ENCODE measurements around the gene LOC101059915.
"Not testable (repeated sequence)": the region's sequence is repeated elsewhere in the genome, so short reads cannot be mapped to it uniquely, and the experiment has no call there.

LOC101059915 gene

DNA sequence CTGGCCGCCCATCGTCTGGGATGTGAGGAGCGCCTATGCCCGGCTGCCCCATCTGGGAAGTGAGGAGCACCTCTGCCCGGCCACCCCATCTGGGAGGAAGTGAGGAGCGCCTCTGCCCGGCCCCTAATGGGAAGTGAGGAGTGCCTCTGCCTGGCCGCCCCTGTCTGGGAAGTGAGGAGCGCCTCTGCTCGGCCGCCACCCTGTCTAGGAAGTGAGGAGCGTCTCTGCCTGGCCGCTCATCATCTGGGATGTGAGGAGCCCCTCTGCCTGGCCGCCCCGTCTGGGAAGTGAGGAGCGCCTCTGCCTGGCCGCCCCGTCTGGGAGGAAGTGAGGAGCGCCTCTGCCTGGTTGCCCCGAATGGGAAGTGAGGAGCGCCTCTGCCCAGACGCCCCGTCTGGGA lies 8.3 kb downstream of the LOC101059915 start:
- DNase-seq (ENCODE audit: low read depth in 3 of 3): not testable (repeated sequence)

- DNase-seq (ENCODE audit: low read depth in 3 of 3): not testable (repeated sequence)
Observed at GRCh38 chrX:71676068-71676795, 8.9 kb downstream of the LOC101059915 start.

DNA sequence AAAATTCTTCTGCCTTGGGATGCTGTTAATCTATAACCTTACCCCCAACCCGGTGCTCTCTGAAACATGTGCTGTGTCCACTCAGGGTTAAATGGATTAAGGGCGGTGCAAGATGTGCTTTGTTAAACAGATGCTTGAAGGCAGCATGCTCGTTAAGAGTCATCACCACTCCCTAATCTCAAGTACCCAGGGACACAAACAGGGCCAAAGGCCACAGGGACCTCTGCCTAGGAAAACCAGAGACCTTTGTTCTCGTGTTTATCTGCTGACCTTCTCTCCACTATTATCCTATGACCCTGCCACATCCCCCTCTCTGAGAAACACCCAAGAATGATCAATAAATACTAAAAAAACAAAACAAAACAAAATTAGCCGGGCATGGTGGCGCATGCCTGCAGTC lies 9.8 kb downstream of the LOC101059915 start:
- not testable (repeated sequence) for DNase-seq (ENCODE audit: low read depth in 3 of 3)

DNA sequence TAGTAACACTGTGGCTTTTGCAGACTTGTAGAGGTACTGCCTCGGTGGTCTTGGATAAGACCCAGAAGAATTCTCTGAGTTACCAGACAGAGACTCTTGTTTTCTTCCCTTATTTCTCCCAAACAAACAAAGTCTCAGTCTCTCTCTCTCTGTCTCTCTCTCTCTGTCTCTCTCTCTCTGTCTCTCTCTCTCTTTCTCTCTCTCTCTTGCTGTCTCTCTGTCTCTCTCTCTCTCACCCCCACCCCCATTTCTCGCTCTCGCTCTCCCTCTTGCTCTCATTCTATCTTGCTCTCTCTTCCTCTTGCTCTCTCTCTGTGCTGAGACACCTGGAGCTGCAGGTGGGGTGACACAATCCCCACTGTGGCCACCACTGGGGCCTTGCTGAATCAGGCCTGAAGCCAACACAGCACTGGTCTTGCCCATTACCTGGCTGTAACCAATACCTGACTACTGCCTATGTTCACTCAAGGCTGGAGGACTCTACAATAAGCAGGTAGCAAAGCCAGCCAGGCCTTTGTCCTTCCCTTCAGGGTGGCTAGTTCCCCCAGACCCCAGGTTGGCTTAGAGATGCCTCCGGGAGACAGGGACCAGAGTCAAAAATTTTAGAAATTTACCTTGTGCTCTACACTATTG lies 12.3 kb downstream of the LOC101059915 start:
- no peak for DNase-seq (ENCODE audit: low read depth in 3 of 3)

DNA sequence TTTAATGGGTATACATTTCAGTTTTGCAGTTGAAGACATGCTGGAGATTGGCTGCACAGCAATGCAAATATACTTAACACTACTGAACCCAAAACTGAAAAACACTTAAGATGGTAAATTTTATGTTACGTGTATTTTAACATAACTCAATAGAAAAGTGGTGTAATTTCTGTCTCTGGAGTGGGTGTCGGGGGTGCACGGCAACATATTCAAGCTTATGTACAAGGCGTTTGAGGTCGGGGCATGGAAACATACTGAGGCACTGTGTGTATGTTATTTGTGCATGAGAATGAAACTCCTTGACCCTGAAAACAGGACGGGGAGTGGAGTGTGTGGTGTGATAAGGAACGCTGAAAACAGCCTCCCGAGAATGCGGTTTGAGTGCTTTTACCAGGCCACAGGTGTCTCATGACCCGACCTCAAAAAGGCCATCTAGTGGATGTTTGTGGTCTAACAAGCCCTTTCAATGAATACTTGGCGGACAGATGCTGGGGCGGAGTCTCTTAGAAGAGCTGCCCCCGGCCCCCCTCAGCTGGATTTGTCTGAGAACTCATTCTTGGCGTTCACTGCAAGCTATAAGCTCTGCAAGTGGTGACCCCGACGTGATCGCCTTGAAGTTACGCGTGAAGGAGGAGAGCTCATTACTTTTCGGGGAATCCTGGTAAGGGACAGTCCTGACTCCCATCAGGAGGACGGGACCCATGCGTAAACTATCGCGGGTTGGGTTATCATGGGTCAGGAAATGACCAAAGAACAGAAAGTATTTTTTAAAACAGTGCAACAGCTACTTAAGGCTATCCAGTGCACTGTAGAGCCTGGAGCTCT lies 29.5 kb downstream of the LOC101059915 start:
- DNase-seq (ENCODE audit: low read depth in 3 of 3): not testable (repeated sequence)

DNA sequence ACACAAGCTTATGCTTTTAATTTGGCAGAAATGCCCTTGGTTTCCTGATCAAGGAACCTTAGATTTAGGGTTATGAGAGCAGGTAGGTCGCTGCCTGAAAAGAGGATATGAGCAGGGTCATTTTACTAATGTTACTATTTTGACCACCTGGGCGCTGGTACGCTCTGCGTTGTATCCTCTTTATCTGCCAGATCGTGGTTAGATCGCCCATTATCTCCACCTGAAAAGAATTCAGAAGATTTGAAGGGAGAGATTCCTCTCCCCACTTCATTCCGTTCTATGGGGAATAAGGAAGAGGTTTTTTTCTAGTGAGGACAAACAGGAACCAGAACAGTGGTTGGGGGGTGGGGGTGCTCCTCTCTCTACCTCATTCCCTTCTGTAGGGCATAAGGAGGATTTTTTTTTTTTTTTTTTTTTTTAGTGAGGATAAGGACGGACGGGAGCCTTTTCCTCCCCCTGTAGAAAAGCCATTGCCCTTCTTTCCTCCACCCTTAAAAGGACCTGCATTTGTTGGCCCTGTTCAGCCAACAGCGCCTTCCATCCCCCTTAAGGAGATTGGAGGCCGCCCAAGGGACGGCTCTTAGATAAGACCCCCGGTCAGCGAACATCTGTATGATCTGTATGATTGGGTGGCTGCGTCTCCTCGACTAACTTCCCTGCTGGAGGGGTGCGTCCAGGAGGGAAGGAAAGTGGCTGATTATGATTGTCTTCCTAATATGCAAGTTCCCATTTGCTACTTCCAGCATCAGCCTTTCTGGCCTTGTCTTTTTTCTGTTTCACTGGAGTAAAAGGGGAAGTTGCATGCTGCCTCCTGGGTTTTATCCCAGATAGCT lies 30.3 kb downstream of the LOC101059915 start:
- not testable (repeated sequence) for DNase-seq (ENCODE audit: low read depth in 3 of 3)

DNA sequence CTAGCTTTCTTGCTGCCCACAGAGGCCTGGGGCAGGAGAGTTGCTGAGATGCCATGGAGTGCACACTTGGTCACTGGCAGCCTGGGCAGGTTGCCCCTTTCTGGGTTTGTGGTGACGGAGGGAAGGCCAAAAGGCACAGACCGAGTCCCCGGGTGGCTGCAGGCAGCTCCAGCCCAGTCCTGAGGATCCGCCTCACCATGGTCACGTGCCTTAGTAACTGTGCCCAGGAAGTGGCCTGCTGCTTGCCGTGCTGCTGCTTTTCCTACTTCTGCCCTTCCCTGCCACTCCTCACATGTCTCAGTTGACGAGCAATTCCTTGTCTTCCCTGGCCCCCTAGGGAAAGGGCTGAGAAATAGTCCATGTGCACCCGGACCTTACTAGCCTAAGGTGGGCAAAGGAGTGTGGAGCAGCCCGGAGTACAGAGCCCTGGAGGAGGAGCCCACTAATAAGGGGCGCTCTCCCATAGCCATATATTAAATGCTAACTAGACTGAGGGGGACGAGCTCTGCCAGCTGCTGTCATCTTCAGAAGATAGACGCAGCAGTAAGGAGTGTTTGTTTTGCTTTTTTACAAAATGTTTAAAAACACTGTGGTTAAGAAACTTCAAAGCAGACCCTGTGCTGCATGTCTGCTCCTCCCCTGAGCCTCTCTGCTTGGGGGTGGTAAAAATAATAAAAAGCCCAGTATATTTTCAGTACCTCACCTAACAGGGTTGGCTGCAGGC lies 31.1 kb downstream of the LOC101059915 start:
- not testable (repeated sequence) for DNase-seq (ENCODE audit: low read depth in 3 of 3)

- not testable (repeated sequence) for DNase-seq (ENCODE audit: low read depth in 3 of 3)
Observed at GRCh38 chrX:71699023-71699344, 31.6 kb downstream of the LOC101059915 start.

- DNase-seq (ENCODE audit: low read depth in 3 of 3): not testable (repeated sequence)
Observed at GRCh38 chrX:71702853-71703252, 35.5 kb downstream of the LOC101059915 start.

DNA sequence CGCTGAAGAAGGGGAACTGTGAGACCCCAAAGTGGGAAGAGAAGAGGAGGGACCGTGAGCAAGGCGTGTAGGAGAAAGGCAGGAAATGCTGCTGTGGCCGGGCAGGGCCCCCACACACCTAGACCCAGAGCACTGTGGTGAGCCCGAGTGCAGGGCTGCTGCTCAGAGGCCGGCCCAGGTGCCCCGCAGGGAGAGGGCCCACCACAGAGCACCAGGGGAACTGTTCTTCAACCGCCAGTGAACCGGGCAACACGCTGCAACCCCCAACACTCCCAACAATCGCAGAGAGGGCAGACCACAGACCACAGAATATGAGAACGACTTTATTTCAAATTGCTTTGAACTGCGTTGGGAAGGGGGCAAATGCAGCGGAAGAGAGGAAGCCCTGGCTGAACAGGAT lies 46.7 kb downstream of the LOC101059915 start:
- not testable (repeated sequence) for DNase-seq (ENCODE audit: low read depth in 3 of 3)

DNA sequence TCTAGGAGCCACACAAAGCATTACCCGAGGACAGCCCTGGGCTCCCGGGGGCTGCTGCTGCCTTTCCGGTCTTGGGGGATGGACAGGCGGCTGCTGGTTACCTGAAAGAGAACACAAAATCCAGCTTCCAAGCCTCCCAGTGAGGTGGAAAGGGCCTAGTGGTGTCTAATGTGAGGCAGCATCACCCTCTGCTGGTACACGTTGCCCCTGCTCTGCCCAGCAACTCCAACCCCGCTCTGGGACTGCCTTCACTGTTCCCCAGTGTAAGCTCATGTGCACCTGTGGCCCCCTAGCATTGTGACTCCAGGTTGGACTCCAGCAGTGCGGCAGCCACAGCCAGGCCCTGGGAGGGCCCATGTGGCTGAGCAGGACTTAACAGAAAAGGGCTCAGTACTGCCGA lies 48.2 kb downstream of the LOC101059915 start:
- not testable (repeated sequence) for DNase-seq (ENCODE audit: low read depth in 3 of 3)

DNA sequence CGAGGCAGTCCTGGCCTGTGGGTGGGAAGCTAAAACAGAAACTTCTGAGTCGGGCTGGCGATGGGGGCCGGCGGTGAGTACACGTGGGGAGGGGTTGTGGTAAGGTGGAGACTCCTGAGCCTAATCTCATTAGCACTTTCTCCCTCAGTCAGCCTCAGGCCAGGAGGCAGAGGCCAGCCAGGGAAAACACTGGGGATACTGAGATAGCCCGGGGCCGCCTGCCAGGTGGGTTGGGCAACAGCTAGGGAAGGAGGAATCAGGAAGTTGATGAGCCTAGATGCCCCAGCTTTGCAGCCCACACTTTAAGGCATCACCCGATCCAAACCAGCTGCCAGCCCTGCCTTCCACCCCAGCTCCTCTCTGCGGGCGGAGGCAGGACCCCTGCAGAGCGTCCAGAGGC lies 49.0 kb downstream of the LOC101059915 start:
- not testable (repeated sequence) for DNase-seq (ENCODE audit: low read depth in 3 of 3)

DNA sequence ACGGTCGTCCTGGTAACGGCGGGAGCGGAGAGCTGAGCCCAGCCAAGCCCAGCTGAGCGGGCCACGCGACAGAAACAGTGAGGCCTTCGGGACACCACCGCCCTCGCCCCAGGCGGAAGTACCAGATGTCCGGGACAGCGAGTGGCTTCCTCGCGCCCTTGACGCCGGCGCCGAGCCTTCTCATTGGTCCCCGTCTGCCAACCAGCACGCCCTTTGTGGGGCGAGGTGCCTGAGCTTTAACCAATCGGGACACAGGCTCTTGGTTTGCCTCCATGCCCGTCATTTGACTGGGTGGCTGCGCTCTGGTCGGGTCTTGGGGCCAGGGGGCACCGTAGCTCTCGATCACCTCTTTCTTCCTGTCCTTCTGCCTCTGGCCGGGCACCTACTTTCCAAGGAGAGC lies 50.8 kb downstream of the LOC101059915 start, which contains the start of gene CXorf49:
TSS of gene CXorf49 (minus strand) at position 101 of the 400 bp plus-strand sequence. CDS start 134 bp downstream, outside the sequence.
- not testable (repeated sequence) for DNase-seq (ENCODE audit: low read depth in 3 of 3)

GRCh38 chrX:71719195-71719594 lies 51.8 kb downstream of the LOC101059915 start:
- peak in 1 of 3 donors; percentile 0 for DNase-seq (ENCODE audit: low read depth in 3 of 3)

DNA sequence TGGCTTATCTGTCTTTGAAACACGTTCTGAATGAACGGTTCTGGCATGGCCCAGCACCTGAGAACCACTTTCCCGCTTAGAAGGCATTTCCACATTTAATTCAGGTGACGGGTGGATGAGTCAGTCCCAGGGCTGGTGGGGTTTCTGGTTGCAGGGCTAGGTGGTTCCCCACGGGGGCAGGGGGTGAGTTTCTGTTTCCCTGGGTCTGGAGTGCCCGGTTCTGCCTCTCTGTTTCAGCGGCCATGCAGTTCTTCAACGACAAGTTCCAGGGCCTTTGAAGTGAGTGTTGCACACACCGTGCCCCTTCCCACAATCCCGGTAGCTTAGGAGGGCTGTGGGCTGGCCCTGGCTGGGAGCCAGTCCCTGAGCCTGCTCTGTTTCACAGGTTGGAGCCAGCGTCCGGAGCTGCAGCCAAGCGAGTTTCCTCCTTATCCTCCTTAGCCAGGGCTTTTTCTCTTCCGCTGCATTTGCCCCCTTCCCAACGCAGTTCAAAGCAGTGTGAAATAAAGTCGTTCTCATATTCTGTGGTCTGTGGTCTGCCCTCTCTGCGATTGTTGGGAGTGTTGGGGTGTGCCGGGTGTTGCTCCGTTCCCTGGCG lies 53.0 kb downstream of the LOC101059915 start:
- not testable (repeated sequence) for DNase-seq (ENCODE audit: low read depth in 3 of 3)
